Stimulated activated CD8-positive, alpha-beta memory T cell treated with anti-CD3 and anti-CD28 coated beads, Interleukin-7, amount 100 ng/mL, for 24 hours (primary cell): ENCODE measurements around the gene DVL2.
"Not testable (repeated sequence)": the region's sequence is repeated elsewhere in the genome, so short reads cannot be mapped to it uniquely, and the experiment has no call there.

Source experiments
- DNase-seq: peaks from one replicate; pipeline ENCODE4 v3.0.0-alpha.2; 2020; ENCODE audit warnings: low read depth

Gene DVL2

DNA sequence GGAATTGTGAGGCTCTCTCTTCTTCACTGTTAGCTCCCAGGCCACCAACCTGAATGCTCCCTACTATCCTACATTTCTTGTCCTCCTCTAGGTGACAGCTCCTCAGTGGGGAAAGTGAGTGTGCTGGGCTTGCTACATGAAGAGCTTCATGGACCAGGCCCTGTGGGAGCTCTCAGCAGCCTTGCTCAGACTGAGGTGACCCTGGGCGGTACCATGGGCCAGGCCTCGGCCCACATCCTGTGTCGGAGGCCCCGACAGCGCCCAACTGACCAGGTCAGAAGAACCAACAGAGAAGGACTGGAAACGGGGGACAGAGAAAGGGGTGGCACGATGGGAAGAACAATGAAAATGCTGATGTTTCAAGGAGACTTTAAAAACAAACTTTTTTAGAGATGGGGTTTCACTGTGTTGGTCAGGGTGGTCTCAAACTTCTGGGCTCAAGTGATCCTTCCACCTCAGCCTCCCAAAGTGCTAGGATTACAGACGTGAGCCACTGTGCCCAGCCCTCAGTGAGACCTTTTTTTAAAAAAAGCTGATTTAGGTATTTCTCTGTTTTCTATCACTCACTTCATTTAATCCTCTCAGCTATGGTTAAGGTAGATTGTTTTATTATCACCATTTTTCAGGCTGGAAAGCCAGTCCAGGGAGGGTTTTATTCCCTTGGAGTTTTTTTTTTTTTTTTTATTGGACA, 22.6 kb upstream of the DVL2 start:
- DNase-seq, result no peak

DNA sequence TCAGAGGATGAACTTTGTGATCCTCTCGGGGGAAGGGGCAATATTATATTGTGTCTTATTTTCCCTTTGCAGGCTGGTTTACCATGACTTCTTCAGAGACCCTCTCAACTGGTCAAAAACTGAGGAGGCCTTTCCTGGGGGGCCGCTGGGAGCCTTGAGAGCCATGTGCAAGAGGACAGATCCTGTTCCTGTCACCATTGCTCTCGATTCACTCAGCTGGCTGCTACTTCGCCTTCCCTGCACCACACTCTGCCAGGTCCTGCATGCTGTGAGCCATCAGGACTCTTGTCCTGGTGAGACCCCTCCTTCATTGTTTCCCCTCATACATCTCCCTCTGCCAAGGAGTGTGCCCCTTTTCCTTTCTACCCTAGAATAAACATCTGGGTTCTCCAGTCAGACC, 20.2 kb upstream of the DVL2 start:
- DNase-seq, result no peak

GRCh38 chr17:7253082-7253481, 18.8 kb upstream of the DVL2 start:
- no peak for DNase-seq

GRCh38 chr17:7252176-7253043, 18.1 kb upstream of the DVL2 start, which contains the start of gene ELP5:
Gene ELP5 (plus strand): TSS chr17:7252215. CDS start chr17:7252551, 336 bp downstream.
- DNase-seq, result peak; percentile 80

DNA sequence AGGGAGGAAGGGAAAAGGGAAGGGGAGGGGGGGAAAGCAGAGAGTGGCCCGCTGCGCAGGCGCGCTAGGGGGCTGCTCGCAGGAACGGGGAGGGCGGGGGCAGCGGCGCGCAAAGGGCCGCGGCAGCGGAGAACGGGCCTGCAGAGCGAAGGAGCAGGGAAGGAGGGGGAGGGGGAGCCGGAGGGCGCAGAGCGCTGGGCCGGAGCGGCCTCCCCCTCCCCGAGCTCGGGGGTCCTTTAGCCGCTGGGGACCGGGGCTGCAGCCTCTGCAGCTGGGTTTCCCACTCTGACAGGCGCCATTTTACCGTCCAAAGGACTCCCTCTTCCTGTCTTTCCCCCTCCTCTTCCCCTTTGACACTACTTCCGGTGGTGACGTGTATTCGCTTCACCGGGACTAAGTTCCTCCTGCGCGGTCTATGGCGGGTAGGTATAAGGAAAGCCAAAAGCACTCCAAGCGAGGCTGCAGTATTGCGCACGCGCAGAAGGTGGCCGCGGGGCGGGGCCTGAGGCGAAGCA, 17.4 kb upstream of the DVL2 start, which contains the start of gene CTDNEP1:
CTDNEP1 (minus strand) TSS at position 74 of the 515 bp plus-strand sequence. CDS start 438 bp downstream, outside the sequence.
- peak; percentile 98 for DNase-seq

DNA sequence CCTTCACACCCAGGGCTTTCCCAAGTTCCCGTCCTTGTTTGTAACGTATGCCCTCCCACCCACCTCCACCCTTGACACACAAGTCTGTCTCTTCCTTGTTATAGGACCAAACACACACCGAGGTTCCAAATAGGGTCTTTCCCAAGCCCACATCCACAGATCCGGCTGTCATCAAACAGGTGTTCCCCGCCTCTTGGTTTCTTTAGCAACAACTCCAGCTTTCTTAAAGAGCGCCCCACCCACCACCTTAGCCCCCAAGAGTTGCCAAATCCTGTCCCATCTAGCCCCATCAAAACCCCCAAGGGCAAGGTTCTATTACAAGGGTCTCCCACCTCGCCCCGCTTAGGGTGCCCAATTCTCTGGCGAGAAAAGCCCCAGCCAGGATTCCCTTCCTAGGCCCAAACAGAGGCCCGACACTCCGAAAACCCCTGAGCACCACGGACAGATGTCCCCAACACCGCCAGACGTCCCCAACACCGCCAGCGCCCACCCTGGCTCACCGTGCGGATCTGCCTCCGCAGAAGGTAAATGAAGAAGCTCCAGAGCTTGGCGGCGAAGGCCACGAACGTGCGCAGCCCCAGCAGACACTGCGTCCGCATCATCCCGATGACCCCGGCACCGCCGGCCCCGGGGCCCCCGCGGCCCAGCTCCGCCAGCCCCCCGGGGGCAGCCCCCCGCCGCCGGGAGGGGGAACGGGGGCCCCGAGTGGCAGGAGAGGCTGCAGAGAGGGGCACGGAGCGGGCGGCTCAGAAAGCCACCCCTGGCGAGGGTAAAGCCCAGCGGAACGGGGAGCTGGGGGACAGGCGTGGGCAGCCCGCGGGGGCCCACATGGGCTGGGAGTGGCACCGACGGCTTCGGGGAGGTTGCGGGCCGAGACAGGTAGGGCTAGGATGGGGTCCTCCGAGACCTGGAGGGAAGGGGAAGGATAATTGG, 16.6 kb upstream of the DVL2 start:
- DNase-seq, result no peak

GRCh38 chr17:7249830-7250229, 15.5 kb upstream of the DVL2 start:
- DNase-seq, result no peak

GRCh38 chr17:7249214-7249613, 14.9 kb upstream of the DVL2 start:
- no peak for DNase-seq

GRCh38 chr17:7248796-7249195, 14.5 kb upstream of the DVL2 start:
- no peak for DNase-seq

GRCh38 chr17:7246779-7247178, 12.5 kb upstream of the DVL2 start:
- DNase-seq, result no peak

GRCh38 chr17:7243838-7244237, 9.5 kb upstream of the DVL2 start:
- not testable (repeated sequence) for DNase-seq

GRCh38 chr17:7243453-7243729, 9.1 kb upstream of the DVL2 start:
- no peak for DNase-seq

DNA sequence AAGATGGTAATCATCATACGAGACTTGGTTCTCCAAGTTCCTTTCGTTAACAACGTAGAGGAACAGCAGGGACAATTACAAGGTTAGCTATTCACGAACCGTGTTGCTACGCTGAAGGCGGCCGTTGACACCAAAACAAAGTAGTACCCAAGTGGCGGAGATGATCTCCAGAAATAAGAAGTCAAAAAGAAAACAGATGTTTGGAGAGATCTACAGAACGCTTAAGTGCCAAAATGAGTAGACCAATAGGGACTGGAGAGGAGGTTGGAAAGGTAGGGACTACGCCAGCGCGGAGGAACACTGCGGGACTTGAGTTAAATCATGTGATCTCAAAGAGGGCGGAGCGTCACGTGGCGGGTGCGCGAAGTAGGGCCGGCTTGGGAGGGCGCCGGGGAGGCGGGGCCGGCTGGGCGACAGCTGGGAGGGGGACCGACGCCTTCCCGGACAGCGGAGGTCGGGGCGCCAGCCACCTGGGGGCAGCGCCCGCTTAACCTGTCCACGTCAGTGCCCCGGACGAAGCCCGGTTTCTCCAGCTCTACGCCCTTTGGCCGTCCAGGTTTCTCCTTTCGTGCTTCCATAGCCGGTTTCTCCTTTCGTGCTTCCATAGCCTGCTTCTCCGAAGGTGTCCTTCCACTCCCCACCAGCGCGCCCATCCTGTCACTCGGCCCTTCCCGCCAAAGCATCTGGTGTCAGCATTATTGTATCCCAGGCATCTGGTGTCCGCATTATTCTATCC, 8.6 kb upstream of the DVL2 start:
- DNase-seq, result peak; percentile 88

DNA sequence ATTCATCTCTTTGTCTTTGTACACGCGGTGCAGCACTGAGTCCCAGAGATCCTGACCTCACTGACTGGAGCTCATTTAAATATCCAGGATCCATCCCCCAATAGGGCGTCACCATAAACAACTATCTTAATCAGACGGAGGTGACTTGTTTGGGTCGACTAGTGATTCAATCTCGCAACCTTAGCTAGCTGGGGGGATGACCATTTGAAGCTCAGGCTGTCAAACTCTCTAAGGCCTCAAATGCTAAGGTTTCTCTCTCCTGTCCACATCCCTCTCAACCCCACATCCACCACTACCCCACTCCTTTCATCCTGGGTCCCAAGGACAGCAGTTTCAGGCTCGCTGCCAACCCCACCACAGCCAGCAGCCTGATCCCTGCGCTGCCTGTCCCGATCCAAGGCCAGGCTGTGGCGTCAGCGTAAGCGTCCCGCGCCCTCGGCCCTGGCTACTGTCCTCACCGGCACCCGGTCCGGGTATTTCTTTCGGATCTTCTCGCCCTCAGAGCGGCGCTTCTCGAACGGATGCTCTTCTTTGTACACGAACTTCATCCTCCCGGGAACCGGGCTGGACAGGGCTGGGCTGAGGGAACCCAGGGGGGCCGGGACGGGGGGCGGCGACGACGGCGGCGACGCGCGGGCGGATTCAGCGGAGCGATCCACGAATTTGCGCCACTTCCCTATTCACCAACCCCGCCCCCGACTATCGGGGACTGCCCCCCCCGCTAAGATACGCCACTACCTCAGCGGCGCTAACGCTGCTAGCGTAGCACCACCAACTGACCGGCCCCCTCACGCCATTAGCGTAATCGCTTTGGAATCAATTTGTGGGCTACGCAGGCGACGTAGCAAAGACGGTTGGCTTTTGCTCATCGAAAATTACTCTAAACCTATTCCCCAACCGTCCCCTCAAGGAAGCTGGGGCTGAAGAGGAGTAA, 7.7 kb upstream of the DVL2 start, which contains the start of gene GABARAP:
GABARAP (minus strand) TSS at position 667 of the 934 bp plus-strand sequence; CDS start at position 548, 119 bp downstream.
- DNase-seq, result peak; percentile 87

- DNase-seq, result no peak
Measured at GRCh38 chr17:7241090-7241733, 6.9 kb upstream of the DVL2 start.

DNA sequence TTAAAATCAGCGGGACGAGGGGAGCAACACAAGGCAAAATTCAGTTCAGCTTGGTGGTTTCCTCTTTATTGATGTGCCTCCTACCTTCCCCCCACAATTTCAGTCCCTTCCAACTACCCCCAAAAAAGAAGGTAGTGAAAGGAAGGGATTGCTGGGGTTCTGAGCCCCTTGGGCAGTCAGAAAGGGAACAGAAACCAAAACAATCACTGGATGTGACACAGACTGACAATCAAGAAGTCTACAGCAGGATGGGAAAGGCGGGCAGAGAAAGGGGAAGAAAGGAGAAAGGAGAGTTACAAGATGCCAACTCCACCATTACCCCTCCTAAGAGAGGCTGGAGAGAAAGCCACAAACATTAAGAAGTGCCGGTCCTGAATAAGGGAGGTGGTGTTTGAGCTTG, 6.1 kb upstream of the DVL2 start:
- no peak for DNase-seq

DNA sequence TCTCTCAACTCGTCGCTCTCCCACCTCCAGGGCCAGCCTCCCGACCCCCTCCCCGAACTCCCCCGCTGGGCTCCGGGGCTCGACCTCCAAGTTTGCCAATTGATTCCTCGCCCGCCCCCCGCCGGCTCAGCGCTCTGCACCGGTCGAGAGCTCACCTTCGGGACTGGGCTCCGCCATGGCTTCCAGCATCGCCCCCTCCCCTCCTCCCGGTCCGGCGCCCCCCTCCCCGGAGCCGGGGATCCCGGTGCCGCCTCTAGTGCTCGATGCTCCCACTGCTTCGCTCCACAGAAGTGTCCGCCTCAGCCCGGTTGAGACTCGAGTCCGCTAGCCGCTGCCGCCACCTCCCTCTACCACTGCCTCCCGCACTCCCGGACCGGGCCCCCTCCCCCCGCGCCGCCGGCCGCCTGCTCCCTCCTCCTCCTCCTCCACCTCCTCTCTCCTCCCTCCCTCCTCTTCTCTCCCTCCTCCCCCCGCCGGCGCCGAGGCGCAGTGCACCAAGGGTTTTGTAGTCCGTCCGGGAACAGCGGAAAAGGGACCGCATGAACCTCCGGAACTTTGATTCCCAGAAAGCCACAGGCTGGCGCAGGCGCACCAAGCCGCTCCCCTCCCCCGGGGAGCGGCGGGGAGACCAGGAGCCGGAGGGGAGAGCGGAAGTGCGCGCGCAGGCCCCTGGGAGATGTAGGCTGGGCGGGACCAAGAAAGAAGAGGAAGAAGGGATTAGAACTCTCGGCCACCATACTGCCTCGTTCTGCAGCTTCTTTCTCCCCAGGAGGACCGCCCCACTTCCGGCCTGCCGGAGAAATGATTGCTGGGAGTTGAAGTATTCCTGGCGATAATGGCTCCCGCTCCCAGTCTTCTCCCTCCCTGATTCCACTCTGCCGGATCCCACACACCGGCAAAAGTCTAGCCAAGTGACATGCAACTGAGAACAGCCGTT, 5.0 kb upstream of the DVL2 start, which contains the start of gene PHF23:
PHF23 (minus strand) TSS at position 367 of the 937 bp plus-strand sequence; CDS start at position 189, 178 bp downstream.
- DNase-seq, result peak; percentile 93

DNA sequence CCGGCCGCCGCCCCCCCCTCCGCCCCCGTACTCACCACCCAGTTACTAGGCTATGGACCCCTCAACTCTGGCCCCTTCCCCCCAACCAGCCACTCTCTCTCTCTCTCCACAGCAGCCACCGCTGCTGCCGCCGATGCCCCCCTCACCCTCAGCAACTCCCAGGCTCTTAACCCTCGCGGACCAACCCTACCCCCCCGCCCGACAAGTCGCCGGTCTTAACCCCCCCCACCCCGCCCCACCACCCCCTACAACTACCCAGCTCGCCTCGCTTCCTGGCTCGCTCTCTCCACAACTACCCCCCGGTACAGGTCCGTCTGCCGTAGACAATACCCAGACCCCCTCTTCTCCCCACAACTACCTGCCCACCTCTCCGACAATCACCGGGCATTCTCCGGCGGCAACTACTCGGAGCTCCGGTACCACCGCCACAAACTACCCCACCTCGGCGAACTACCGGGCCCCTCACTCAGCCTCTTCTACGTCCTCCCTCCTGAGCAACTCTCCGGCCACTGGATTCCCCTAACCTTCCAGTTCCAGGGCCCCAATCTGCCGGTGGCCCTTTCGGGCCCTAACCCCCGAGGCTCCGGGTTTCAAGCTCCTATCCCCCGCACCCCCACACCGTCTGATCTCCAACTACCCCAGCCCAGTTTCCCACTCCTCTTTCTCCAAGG, 4.2 kb upstream of the DVL2 start:
- DNase-seq, result no peak
